Stimulated activated naive CD4-positive, alpha-beta T cell treated with Interleukin-2 at 50 U/mL for 16 hours (primary cell): ENCODE measurements around the gene MAP2.

Source experiments
- DNase-seq: peaks from one replicate; lab custom pipeline; 2025; lab: John Stamatoyannopoulos, UW

The MAP2 gene

GRCh38 chr2:209529579-209529978, 105.7 kb downstream of the MAP2 start:
- DNase-seq = no peak

GRCh38 chr2:209532321-209532720, 108.5 kb downstream of the MAP2 start:
- DNase-seq = no peak

- DNase-seq = no peak
These were observed 109.5 kb downstream of the MAP2 start for GRCh38 chr2:209533391-209533790.

GRCh38 chr2:209534228-209534627, 110.4 kb downstream of the MAP2 start:
- DNase-seq = no peak

GRCh38 chr2:209536363-209536762, 112.5 kb downstream of the MAP2 start:
- DNase-seq = no peak

GRCh38 chr2:209547726-209548125, 123.9 kb downstream of the MAP2 start:
- DNase-seq = no peak

GRCh38 chr2:209549589-209549988, 125.7 kb downstream of the MAP2 start:
- DNase-seq = no peak

- DNase-seq = no peak
These were observed 130.1 kb downstream of the MAP2 start for GRCh38 chr2:209553913-209554312.

- DNase-seq = no peak
These were observed 132.6 kb downstream of the MAP2 start for GRCh38 chr2:209556354-209556961.

GRCh38 chr2:209560911-209561310, 137.1 kb downstream of the MAP2 start:
- DNase-seq = no peak

- no peak for DNase-seq
These were observed 139.6 kb downstream of the MAP2 start for GRCh38 chr2:209563453-209563852.

GRCh38 chr2:209564816-209565215, 141.0 kb downstream of the MAP2 start:
- DNase-seq = no peak

GRCh38 chr2:209565896-209566582, 142.2 kb downstream of the MAP2 start:
- DNase-seq = no peak

GRCh38 chr2:209570194-209570593, 146.3 kb downstream of the MAP2 start:
- DNase-seq = no peak

GRCh38 chr2:209574515-209574914, 150.7 kb downstream of the MAP2 start:
- no peak for DNase-seq

GRCh38 chr2:209577376-209578357, 153.8 kb downstream of the MAP2 start:
- DNase-seq = no peak

GRCh38 chr2:209578394-209579001, 154.7 kb downstream of the MAP2 start:
- no peak for DNase-seq

- DNase-seq = no peak
These were observed 155.4 kb downstream of the MAP2 start for GRCh38 chr2:209579230-209579749.

GRCh38 chr2:209581040-209581439, 157.2 kb downstream of the MAP2 start:
- DNase-seq = no peak

- no peak for DNase-seq
These were observed 158.4 kb downstream of the MAP2 start for GRCh38 chr2:209582281-209582680.

- DNase-seq = no peak
These were observed 160.6 kb downstream of the MAP2 start for GRCh38 chr2:209584472-209584871.

GRCh38 chr2:209584915-209585314, 161.1 kb downstream of the MAP2 start:
- no peak for DNase-seq
